COR-L47 (cell line): ENCODE results near the gene NOS3.

ENCODE experiments used
- DNase-seq: peaks from one replicate; lab custom pipeline; 2025; lab: John Stamatoyannopoulos, UW

NOS3 gene

DNA sequence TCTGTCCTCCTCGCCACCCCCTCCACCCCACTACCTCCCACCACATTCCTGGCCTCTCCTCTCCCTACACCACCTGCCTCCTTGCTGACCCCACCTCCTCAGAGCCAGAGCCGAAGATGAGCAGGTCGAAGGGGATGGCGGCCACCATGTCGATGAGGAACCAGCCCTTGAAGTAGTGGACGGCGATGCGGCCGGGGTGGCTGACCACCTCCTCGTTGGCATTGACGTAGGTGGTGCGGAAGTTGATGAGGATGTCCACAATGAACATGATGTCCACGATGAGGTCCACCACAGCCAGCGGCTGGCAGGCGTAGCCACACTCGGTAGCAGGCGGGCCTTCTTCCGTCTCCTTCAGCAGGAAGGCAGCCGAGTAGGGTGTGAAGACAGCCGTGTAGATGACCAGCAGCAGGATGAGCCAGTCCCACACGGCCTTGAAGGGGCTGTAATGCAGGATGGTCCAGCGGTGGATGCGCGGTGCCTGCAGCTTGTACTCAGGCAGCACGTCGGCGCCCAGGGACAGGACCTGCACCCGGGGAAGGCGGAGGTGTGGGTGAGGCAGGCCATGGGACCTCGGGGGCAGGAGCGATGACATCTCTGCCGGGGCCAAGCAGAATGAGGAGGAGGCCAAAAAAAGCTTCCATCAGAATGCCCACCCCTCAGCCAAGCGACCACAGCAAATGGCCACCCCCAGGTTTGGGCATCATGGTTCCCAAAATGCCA lies 38.3 kb upstream of the NOS3 start:
- DNase-seq = no peak

- DNase-seq = no peak
These were observed 37.5 kb upstream of the NOS3 start for GRCh38 chr7:150953061-150953997.

DNA sequence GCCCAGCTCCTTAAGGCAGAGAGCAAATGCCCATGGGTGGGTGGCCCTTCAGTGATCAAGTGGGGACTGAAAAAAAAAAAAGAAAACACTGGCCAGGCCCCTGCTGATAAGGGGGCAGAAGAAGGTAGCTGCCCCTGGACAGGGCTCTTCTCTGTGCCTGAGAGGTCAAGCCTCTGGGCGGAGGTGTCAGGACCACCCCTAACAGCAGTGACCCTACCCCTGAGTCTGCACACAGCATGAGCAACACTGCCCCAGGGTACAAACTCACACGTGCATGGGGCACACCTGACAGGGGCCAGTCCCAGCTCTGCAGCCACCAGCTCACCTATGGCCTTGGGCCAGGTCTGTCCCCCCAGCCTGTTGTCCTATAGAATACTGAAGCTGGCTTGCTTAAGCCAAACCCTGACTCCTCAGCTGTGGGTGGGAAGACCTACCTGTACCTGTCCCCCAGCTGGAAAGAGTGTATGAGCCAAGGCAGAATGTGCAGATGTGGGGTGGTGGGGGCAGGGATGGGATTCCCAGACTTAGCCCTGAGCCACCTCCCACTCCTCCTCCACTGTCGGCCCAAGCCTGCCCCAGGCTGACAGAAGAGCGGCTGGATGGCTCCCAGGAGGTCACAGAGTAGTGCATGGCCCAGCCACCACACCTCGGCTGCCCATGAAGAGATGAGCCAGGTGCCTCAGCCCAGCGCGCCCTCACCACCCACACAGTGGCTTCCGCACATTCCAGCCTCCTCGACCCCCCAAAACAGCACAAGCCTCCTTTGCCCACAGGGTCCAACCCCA lies 36.4 kb upstream of the NOS3 start:
- DNase-seq = no peak

GRCh38 chr7:150954986-150955518 lies 35.8 kb upstream of the NOS3 start:
- no peak for DNase-seq

- DNase-seq = no peak
These were observed 35.1 kb upstream of the NOS3 start for GRCh38 chr7:150955519-150956394.

DNA sequence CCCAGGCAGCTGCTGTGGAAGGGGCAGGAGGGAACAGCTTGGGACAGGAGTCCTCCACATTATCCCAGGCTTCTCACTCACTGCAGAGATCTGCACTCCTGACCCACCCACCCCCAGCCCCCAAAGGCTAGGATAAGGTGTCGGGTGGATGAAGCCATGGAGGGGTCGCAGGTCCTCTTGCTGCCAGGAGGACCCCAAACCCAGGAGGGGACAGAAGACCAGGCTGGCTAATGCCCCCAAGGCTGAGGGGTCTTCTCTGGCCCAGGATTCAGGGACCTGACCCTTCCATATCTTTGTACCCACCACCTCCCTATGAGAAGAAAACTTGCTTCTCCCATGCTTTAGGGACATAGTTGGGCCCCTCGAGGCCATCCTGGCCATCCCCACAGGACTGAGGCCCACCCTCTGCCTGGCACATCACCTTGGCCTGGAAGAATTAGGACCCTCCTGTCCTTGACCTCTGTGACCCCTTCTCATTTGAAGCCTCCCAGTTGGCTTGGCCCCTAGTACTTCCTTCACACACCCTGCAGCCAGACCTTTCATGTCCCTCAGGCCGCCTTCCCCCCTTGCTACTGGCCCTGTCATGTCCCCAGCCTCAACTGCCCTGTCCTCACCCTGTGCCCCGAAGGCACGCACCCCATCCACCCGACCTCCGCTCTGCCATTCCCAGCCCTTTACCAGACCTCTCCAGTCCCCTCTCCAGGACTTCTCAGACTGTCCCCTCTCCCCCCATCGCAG lies 34.3 kb upstream of the NOS3 start:
- DNase-seq = no peak

DNA sequence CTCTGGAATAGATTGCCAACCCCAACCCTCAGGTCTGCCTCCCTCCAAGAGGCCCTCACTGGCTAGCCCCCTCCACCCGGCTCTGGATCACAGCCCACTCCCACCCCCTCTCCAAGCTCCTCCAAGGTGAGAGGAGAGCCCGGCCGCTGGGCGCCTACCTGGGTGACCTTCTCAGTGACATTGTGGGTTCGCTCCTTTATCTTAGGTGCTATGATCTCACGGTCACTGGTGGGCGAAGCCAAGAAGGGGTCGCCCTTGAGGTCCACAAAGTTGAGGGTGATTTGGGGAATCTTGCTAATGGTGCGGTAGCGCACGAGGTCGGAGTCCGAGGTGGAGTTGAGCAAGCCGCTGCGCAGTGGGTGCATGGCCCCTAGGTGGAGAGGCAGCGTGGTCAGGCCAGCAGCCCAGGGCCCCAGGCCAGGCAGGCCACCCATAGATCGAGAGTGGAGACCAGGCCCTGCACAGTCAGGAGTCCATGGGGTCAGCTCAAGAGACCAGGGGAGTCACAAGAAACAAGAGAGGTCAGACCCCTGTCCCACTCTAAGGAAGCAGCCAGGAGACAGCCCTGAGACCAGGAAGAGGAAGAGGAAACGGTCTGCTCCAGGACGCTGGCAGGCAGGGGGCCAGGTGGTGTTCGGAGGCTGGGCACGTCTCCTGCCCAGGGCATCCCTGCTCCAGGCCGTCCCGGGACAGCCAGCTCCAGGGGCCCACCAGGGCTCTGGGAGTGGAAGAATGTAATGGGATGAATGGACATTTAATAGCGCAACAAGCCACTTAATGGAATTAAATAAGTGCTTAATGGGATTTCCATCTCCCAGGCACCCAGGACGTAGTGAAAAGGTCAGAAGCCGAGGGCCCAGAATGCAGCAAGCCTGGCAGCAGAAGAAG lies 33.4 kb upstream of the NOS3 start:
- no peak for DNase-seq

DNA sequence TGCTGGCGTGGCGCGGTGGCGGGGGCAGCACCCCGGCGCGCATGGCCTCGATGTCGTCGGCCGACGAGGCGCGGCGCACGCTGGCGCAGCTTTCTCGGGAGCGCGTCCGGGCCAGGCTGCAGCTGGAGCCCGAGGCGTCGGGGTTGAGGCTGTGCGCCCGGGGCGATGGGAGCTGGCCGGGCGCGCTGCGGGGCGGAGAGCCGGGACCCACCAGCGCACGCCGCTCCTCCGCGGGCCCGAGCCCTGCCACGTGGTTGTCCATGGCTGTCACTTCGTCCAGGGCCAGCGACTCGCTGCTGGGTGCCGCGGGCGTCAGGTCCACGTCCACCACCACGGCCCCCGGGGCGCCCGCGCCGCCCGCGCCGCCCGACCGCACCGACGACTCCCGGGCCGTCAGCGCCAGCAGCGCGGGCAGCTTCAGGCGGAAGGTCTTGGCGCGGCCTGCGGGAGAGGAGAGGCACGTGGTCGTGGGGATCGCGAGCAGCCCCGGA lies 32.7 kb upstream of the NOS3 start:
- DNase-seq = no peak

- DNase-seq = no peak
These were observed 32.2 kb upstream of the NOS3 start for GRCh38 chr7:150958597-150958996.

GRCh38 chr7:150959081-150959480 lies 31.7 kb upstream of the NOS3 start:
- no peak for DNase-seq

- no peak for DNase-seq
These were observed 30.8 kb upstream of the NOS3 start for GRCh38 chr7:150959739-150960734.

- no peak for DNase-seq
These were observed 29.1 kb upstream of the NOS3 start for GRCh38 chr7:150961510-150962289.

DNA sequence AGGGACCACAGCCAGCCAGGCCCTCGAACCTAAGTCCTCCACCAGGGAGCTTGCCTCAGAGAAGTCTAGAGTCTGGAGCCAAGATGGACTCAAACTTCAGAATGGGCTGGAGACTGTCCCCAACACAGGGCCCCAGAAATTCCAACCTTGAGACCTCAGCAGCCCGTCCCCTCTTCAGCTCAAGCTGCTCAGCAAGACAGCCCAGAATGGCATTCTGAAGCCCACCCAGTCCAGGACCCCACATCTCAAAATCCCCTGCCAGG lies 28.6 kb upstream of the NOS3 start:
- no peak for DNase-seq

DNA sequence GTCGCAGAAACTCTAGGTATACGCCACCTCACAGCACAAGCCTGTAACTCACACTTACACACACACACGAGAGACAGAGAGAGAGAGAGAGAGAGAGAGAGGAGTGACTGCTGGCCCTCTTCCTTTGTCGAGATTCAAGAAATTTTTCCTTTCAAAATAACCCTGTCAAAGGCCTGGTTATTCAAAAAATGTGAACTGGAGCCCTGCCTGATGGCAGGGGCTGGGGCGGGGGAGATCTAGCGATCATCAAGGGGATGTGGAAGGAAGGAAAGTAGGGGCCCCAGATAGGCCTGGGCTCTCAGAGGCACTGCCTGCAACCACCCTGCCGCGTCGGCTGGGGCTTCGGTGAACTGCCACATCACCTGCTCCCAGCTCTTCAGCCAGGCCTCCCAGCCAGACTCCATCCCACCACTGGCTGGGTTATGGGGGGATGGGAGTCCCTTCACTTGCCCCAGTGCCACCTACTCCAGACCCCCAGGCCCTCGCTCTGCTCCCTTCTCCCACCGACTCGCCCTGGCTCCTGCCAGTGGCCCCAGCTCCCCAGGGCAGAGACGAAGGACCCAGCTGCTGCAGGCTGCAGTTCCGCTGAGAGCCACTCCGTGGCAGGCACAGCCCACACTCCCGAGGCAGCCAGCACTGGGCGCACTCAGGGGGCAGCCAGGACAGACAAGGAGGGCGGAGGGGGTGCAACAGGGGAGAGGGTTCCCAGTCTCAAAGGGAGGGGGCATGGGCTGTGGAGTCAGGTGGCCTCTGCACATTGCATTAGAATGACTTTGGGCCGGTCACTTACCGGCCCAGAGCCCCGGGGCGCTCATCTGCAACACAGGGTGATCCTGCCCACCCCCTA lies 28.0 kb upstream of the NOS3 start:
- no peak for DNase-seq

DNA sequence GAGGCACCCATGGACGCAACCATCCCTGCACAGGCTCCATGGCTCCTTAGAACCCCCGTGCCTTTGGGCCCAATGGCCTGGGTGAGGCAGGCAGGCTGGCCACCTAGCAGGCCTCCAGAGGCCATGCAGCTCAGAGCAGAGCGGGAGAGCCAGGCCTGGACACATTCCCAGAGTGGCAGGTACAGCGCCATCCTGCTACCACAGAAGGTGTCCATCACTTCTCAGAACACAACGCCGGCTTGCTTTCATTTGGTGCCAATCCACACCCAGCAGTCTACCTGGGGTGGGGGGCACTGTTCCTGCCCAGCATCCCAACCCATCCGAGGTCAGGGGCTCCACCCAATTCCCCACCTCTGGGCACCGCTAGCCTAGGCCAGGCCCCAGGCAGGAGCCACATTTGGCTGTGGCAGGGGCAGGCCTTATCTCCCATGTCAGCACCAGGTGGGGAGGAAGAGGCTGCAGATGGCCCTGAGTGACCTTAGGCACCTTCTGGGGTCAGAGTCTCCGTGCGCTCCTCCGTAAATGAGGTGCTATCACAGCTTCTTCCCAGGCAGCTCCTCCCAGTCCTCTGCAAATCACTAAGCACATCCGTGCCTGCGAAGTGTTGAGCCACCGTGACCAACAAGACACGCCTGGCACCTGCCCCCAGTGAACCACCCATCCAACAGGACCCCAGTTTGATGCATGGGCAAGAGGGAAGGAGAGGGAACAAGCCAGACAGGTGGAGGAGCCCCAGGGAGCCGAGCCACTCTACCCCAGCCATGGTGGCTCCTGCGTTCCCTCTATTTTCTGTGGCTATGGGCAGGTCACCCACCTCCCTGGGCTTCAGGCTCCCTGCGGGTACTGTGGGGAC lies 26.9 kb upstream of the NOS3 start:
- DNase-seq = no peak
